ENCODE data around the gene GOLPH3L.

DNA sequence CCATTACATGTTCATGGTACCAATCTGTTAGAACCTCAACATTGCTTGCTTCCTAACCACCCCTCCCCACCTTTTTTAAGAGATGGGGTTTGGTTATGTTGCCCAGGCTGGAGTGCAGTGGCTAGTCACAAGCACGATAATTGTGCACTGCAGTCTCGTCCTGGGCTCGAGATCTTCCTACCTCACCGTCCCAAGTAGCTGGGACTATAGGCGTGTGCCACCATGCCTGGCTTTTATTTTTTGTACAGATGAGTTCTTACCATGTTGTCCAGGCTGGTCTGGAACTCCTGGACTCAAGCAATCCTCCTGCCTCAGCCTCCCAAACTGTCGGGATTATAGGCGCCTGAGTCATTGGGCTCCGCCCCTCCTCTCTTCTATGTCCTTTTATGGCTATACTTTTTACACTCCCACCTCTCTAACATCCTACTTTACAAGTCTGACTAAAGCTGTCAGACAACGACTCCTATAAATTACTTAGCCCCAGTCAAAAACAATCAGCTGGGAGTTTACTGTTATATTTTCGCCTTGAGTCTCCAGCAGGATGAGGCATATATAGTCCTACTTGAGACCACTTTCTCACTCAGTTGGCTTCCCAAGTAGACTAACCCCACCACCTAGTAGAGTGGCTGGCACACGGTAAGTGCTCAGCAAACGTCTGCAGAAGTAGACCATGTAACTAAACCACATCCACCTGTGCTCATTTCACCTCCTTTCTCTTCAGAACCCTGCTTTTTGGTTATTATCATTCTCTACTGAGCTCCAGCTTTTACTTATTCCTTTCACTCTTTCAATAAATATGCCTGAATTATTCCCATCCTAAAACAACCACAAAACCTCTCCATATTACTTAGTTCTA is 81.4 kb downstream of the GOLPH3L start:
- TF ChIP-seq, protein P1, sequence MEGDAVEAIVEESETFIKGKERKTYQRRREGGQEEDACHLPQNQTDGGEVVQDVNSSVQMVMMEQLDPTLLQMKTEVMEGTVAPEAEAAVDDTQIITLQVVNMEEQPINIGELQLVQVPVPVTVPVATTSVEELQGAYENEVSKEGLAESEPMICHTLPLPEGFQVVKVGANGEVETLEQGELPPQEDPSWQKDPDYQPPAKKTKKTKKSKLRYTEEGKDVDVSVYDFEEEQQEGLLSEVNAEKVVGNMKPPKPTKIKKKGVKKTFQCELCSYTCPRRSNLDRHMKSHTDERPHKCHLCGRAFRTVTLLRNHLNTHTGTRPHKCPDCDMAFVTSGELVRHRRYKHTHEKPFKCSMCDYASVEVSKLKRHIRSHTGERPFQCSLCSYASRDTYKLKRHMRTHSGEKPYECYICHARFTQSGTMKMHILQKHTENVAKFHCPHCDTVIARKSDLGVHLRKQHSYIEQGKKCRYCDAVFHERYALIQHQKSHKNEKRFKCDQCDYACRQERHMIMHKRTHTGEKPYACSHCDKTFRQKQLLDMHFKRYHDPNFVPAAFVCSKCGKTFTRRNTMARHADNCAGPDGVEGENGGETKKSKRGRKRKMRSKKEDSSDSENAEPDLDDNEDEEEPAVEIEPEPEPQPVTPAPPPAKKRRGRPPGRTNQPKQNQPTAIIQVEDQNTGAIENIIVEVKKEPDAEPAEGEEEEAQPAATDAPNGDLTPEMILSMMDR (IDR thresholded peaks at IDR 0.05): no peak
- TF ChIP-seq POLR2A (IDR thresholded peaks at IDR 0.05): no peak
